HCT116 (cell line): ENCODE results near the gene STARD5. TPM values are rescaled to one million over a fixed set of nuclear protein-coding genes. Genes with fewer than 3 reads are reported as not detected.

Source experiments
- ATAC-seq: fragments of 200-7000 bp; cut with Tn5 transposase; 2 replicates; pipeline ENCODE4 v1.9.1; 2020; ENCODE audit warnings: mild to moderate bottlenecking, moderate library complexity
- BruUV-seq: library from RNA; stranded (reverse); fragments of 400-500 nt; replicated peaks from 2 replicates; lab custom pipeline; 2021; lab: Mats Ljungman, UMichigan
- CTCF ChIA-PET: fragments of 300-600 bp; sonication (Branson Sonifier 250); formaldehyde crosslinking; loops from one replicate; lab custom pipeline; 2021; ENCODE audit warnings: antibody characterized with exemption; lab: Charles Lee
- POLR2A ChIA-PET: fragments of 300-600, 350-600 bp; sonication (Branson Sonifier 250); formaldehyde crosslinking; loops from one replicate; lab custom pipeline; 2021; ENCODE audit warnings: antibody characterized with exemption; lab: Charles Lee
- RAD21 ChIA-PET, 2 experiments: fragments of 300-600 bp; sonication (Branson Sonifier 250); formaldehyde crosslinking; loops; one replicate each; lab custom pipeline; 2023; ENCODE audit warnings: low total read pairs in 2 of 2; ENCODE audit not compliant: uncharacterized antibody in 2 of 2, unreplicated experiment in 2 of 2, low non-redundant PET in 1 of 2; lab: Charles Lee
- DNase-seq: peaks from one replicate; pipeline ENCODE4 v3.0.0-alpha.2; 2010; ENCODE audit warnings: low read depth, low spot score
- H2AFZ ChIP-seq: fragments of 200-600 bp; shearing (Covaris generic), sonication (generic); 2 replicates; pipeline ENCODE4 v1.6.1; 2017; ENCODE audit warnings: low read depth, mixed run types, mixed read lengths, antibody characterized with exemption, low read length; ENCODE audit not compliant: poor library complexity, severe bottlenecking
- H3K27ac ChIP-seq: 2 replicates; pipeline ENCODE4 v1.5.1; 2012; ENCODE audit warnings: low read depth, low read length
- H3K27me3 ChIP-seq: fragments of 200-600 bp; sonication (generic); 2 replicates; pipeline ENCODE4 v1.6.1; 2016; ENCODE audit warnings: mixed run types, low read length, mixed read lengths; ENCODE audit not compliant: insufficient read depth
- H3K36me3 ChIP-seq, 2 experiments: fragments of 200-500 bp in 1 of 2; fragments of 200-600 bp in 1 of 2; sonication (Bioruptor generic) in 1 of 2; sonication (generic) in 1 of 2; 2 replicates each; pipeline versions ENCODE4 v1.5.1 to v1.6.1; 2014 to 2016; ENCODE audit warnings: low read length in 2 of 2, inconsistent platforms in 1 of 2, mixed read lengths in 1 of 2, mixed run types in 1 of 2; ENCODE audit not compliant: insufficient read depth in 2 of 2, control insufficient read depth in 1 of 2
- H3K4me1 ChIP-seq, 2 experiments: fragments of 200-600 bp in 1 of 2; sonication (generic) in 1 of 2; 2 replicates each; pipeline versions ENCODE4 v1.5.1 to v1.6.1; 2012 to 2017; ENCODE audit warnings: low read length in 2 of 2, inconsistent platforms in 1 of 2, mild to moderate bottlenecking in 1 of 2, mixed read lengths in 1 of 2, mixed run types in 1 of 2, moderate library complexity in 1 of 2; ENCODE audit not compliant: insufficient read depth in 2 of 2, control insufficient read depth in 1 of 2
- H3K4me2 ChIP-seq: fragments of 200-600 bp; sonication (generic); 2 replicates; pipeline ENCODE4 v1.6.1; 2017; ENCODE audit warnings: mixed run types, low read length, mixed read lengths
- H3K4me3 ChIP-seq, 2 experiments: fragments of 200-600 bp in 1 of 2; sonication (generic) in 1 of 2; replicated peaks in 1 of 2; 2 replicates each; pipeline ENCODE4 v1.5.1; 2011 to 2016; ENCODE audit warnings: low read length in 2 of 2, control low read depth in 1 of 2, low read depth in 1 of 2, mild to moderate bottlenecking in 1 of 2, mixed read lengths in 1 of 2, mixed run types in 1 of 2
- H3K79me2 ChIP-seq: fragments of 200-600 bp; sonication (generic); 2 replicates; pipeline ENCODE4 v1.6.1; 2017; ENCODE audit warnings: mild to moderate bottlenecking, mixed run types, low read length, moderate library complexity, mixed read lengths; ENCODE audit not compliant: insufficient read depth
- H3K9ac ChIP-seq: fragments of 200-600 bp; sonication (generic); 2 replicates; pipeline ENCODE4 v1.6.1; 2016; ENCODE audit warnings: low read length, mixed read lengths
- H3K9me2 ChIP-seq: fragments of 200-600 bp; sonication (generic), shearing (Covaris generic); 2 replicates; pipeline ENCODE4 v1.6.1; 2017; ENCODE audit warnings: mixed run types, mild to moderate bottlenecking, moderate library complexity; ENCODE audit not compliant: insufficient read depth
- H3K9me3 ChIP-seq, 2 experiments: fragments of 200-500 bp in 1 of 2; fragments of 200-600 bp in 1 of 2; sonication (Bioruptor generic) in 1 of 2; sonication (generic) in 1 of 2; 2 replicates each; pipeline ENCODE4 v1.6.1; 2014 to 2017; ENCODE audit warnings: low read length in 2 of 2, mixed read lengths in 2 of 2, inconsistent platforms in 1 of 2, low read depth in 1 of 2, mild to moderate bottlenecking in 1 of 2, mixed run types in 1 of 2, moderate library complexity in 1 of 2; ENCODE audit not compliant: control insufficient read depth in 1 of 2, insufficient read depth in 1 of 2
- H4K20me1 ChIP-seq: fragments of 200-600 bp; sonication (generic), shearing (Covaris generic); 2 replicates; pipeline ENCODE4 v1.6.1; 2017; ENCODE audit warnings: mixed run types, mild to moderate bottlenecking, moderate library complexity; ENCODE audit not compliant: insufficient read depth
- EZH2 ChIP-seq: fragments of 200-600 bp; sonication (generic); IDR thresholded peaks from 2 replicates; pipeline ENCODE4 v1.6.1; 2017; ENCODE audit warnings: antibody characterized with exemption, mixed run types
- EZH2phosphoT487 ChIP-seq: fragments of 200-600 bp; IDR thresholded peaks from 2 replicates; pipeline ENCODE4 v1.6.1; 2018; ENCODE audit warnings: antibody characterized with exemption, borderline replicate concordance
- MAX ChIP-seq: IDR thresholded peaks from 2 replicates; pipeline ENCODE4 v1.6.1; 2012
- RAD21 ChIP-seq: IDR thresholded peaks from 2 replicates; pipeline ENCODE4 v1.6.1; 2012; ENCODE audit warnings: low read depth, mild to moderate bottlenecking
- SP1 ChIP-seq: IDR thresholded peaks from 2 replicates; pipeline ENCODE4 v1.6.1; 2012; ENCODE audit warnings: low read depth
- SRF ChIP-seq: IDR thresholded peaks from 2 replicates; pipeline ENCODE4 v1.6.1; 2012; ENCODE audit warnings: low read depth
- TCF7L2 ChIP-seq: IDR thresholded peaks from 2 replicates; pipeline ENCODE4 v1.7.0; 2011; ENCODE audit warnings: borderline replicate concordance, inconsistent platforms; ENCODE audit not compliant: insufficient read depth, insufficient read length; ENCODE audit errors: extremely low read depth
- ZFX ChIP-seq: fragments of 450-650 bp; IDR thresholded peaks from 2 replicates; pipeline ENCODE4 v1.6.1; 2017
- ZNF274 ChIP-seq: fragments of 200-500 bp; sonication (Bioruptor generic); IDR thresholded peaks from 2 replicates; pipeline ENCODE4 v1.6.1; 2014; ENCODE audit warnings: mild to moderate bottlenecking, low read depth, low read length, inconsistent platforms
- intact Hi-C: fragments of 100-400 bp; cut with micrococcal nuclease; formaldehyde crosslinking; loops from 2 replicates; pipeline ENCODE4 v1.10.0; 2022
- total RNA-seq: library from RNA; stranded (reverse); gene quantifications from one replicate; pipeline ENCODE4 v1.2.1, GENCODE V29; 2021; ENCODE audit not compliant: unreplicated experiment
- TF ChIP-seq, protein P1 (sequence below): IDR thresholded peaks from 2 replicates; pipeline ENCODE4 v1.6.1; 2012

STARD5 gene
- total RNA-seq, 1 experiment from 2014 or later: 4.0 TPM

DNA sequence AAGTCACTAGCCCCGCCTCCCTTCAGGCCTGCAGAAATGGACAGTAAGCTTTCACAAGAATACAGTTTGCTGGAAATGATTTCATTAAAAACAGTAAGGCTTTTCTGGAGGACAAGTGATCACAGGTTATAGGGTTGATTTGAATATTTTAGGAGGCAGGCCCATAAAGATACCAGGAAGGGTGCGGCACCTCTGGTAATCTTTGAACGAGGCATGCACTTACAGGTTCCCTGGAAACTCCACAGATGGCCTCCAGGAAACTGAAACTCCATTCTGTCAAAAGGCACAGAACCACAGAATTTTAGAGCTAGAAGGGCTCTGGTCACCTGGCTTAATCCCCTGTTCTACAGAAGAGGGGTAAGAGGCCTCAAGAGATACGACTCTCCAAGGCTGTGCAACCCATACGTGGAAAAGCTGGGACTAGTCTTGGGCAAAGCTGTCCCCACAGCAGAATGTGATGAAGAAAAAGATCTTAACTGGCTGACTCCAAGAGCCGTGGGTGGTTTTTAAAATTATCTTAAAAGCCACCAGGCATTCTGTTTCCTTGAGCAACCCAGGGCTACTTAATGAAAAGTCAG is 1.2 kb downstream of the STARD5 start:
- no TSS peak for BruUV-seq
- Histone ChIP-seq H3K4me1 (peaks cover 2 to 16% of the 10 kb centered on the region in 2 experiments; a peak in 3 of 4 replicates), H3K9ac (peak overlapping the region; percentile 76; the same call in 1 of the 2 replicates), H3K4me3 (no peak overlapping the region), H2AFZ (no peak overlapping the region), H3K27ac (no peak overlapping the region), H3K79me2 (no peaks in the 10 kb centered on the region), H3K4me2 (peak overlapping the region; percentile 98), H4K20me1 (no peaks in the 10 kb centered on the region), H3K27me3 (no peaks in the 10 kb centered on the region), H3K9me2 (no peaks in the 10 kb centered on the region), H3K9me3 (no peaks in the 10 kb centered on the region), H3K36me3 (no peaks in the 10 kb centered on the region)
- ChIA-PET POLR2A (interaction anchor here (1.5 kb wide), 1 partner anchor 15 kb away, joined by 5 read pairs; no protein-coding TSS in a partner anchor), RAD21 (interaction anchor here in 1 of 2 experiments (1.3 kb wide), 1 partner anchor 57 kb away, joined by 4 read pairs; no protein-coding TSS in a partner anchor), CTCF (no interaction called here)
- intact Hi-C loops: loop anchor here (10.0 kb wide), 1 partner anchor 328 kb away; no protein-coding TSS in a partner anchor
- TF ChIP-seq MAX (no peak), EZH2 (no peak), SRF (no peak), ZNF274 (no peak), RAD21 (no peak), TCF7L2 (no peak), EZH2phosphoT487 (no peak)
- ATAC-seq: no peak
- no peak for DNase-seq

GRCh38 chr15:81321667-81322066 is 2.3 kb downstream of the STARD5 start:
- no peak overlapping the region for H3K9ac ChIP-seq
- H4K20me1 ChIP-seq: no peaks in the 10 kb centered on the region
- TF ChIP-seq, protein P1, sequence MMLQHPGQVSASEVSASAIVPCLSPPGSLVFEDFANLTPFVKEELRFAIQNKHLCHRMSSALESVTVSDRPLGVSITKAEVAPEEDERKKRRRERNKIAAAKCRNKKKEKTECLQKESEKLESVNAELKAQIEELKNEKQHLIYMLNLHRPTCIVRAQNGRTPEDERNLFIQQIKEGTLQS: no peak
- TF ChIP-seq ZFX (no peak), MAX (no peak), SP1 (no peak), SRF (no peak), ZNF274 (no peak)
- no peak overlapping the region for H3K27ac ChIP-seq
- BruUV-seq: no TSS peak
- H3K4me3 ChIP-seq: no peak overlapping the region
- DNase-seq: no peak
- no peaks in the 10 kb centered on the region for H3K79me2 ChIP-seq
- ChIA-PET POLR2A (no interaction called here), RAD21 (no interaction called here), CTCF (interaction anchor here (0.7 kb wide), 1 partner anchor 34 kb away, joined by 4 read pairs; no protein-coding TSS in a partner anchor)
- H3K9me3 ChIP-seq: no peaks in the 10 kb centered on the region
- intact Hi-C loops: loop anchor here (10.0 kb wide), 1 partner anchor 327 kb away; no protein-coding TSS in a partner anchor
- H2AFZ ChIP-seq: no peak overlapping the region
- no peaks in the 10 kb centered on the region for H3K36me3 ChIP-seq
- H3K4me1 ChIP-seq: peaks cover 2 to 16% of the 10 kb centered on the region in 2 experiments; a peak in 3 of 4 replicates
- no peaks in the 10 kb centered on the region for H3K27me3 ChIP-seq
- ATAC-seq: no peak
- H3K9me2 ChIP-seq: no peaks in the 10 kb centered on the region
- no peak overlapping the region for H3K4me2 ChIP-seq
